CD14-positive monocyte (primary cell): Measurements from ENCODE around the gene NOX5. TPM values are rescaled to one million over a fixed set of nuclear protein-coding genes. Genes with fewer than 3 reads are reported as not detected.

Source experiments
- DNase-seq, 3 donors: peaks; one replicate each; pipeline ENCODE4 v3.0.0-alpha.2; 2011 to 2022
- H2AFZ ChIP-seq: 2 replicates; pipeline ENCODE4 v1.6.0; 2012; ENCODE audit warnings: mild to moderate bottlenecking, low read depth, low read length, inconsistent platforms; ENCODE audit not compliant: insufficient read depth, poor library complexity, severe bottlenecking
- H3K27ac ChIP-seq, 2 donors: 1 replicate in 1 of 2; 2 replicates in 1 of 2; pipeline ENCODE4 v1.5.1; 2012 to 2013; ENCODE audit warnings: low read length in 2 of 2, control low read depth in 1 of 2, inconsistent platforms in 1 of 2, low read depth in 1 of 2, mild to moderate bottlenecking in 1 of 2
- H3K27me3 ChIP-seq, 2 donors: one replicate each; pipeline versions ENCODE4 v1.6.0 to v1.6.1; 2011 to 2013; ENCODE audit warnings: low read length in 2 of 2; ENCODE audit not compliant: control insufficient read depth in 2 of 2, insufficient read depth in 2 of 2
- H3K36me3 ChIP-seq, 2 donors: replicated peaks in 1 of 2; 1 replicate in 1 of 2; 2 replicates in 1 of 2; pipeline versions ENCODE4 v1.5.1 to v1.6.1; 2012 to 2013; ENCODE audit warnings: low read length in 2 of 2, control low read depth in 1 of 2, inconsistent platforms in 1 of 2, mild to moderate bottlenecking in 1 of 2; ENCODE audit not compliant: insufficient read depth in 2 of 2, control insufficient read depth in 1 of 2
- H3K4me1 ChIP-seq, 2 donors: 1 replicate in 1 of 2; 2 replicates in 1 of 2; pipeline versions ENCODE4 v1.5.1 to v1.6.1; 2012 to 2013; ENCODE audit warnings: low read length in 2 of 2, control low read depth in 1 of 2, inconsistent platforms in 1 of 2, mild to moderate bottlenecking in 1 of 2, moderate library complexity in 1 of 2; ENCODE audit not compliant: insufficient read depth in 2 of 2, control insufficient read depth in 1 of 2
- H3K4me2 ChIP-seq: replicated peaks from 2 replicates; pipeline ENCODE3; 2012; ENCODE audit warnings: low read length, moderate library complexity, mild to moderate bottlenecking; ENCODE audit not compliant: poor library complexity, severe bottlenecking; ENCODE audit errors: extremely low read depth
- H3K4me3 ChIP-seq, 3 experiments: fragments of 200-600 bp in 1 of 3; sonication (generic) in 1 of 3; replicated peaks in 1 of 3; 1 replicate in 2 of 3; 2 replicates in 1 of 3; pipeline ENCODE4 v1.5.1; 2011 to 2013; ENCODE audit warnings: low read length in 3 of 3, mild to moderate bottlenecking in 3 of 3, control low read depth in 2 of 3, low read depth in 2 of 3, inconsistent platforms in 1 of 3, moderate library complexity in 1 of 3
- H3K79me2 ChIP-seq: 2 replicates; pipeline ENCODE4 v1.6.0; 2012; ENCODE audit warnings: mild to moderate bottlenecking, control low read depth, inconsistent platforms, low read length, moderate library complexity; ENCODE audit not compliant: insufficient read depth
- H3K9ac ChIP-seq: 2 replicates; pipeline ENCODE4 v1.6.0; 2017; ENCODE audit warnings: low read length, mild to moderate bottlenecking; ENCODE audit not compliant: insufficient read depth, poor library complexity, severe bottlenecking
- H3K9me3 ChIP-seq, 2 donors: replicated peaks in 1 of 2; 1 replicate in 1 of 2; 2 replicates in 1 of 2; pipeline versions ENCODE4 v1.5.1 to v1.6.1; 2012 to 2013; ENCODE audit warnings: low read length in 2 of 2, control low read depth in 1 of 2; ENCODE audit not compliant: control insufficient read depth in 1 of 2, insufficient read depth in 1 of 2
- H4K20me1 ChIP-seq: 2 replicates; pipeline ENCODE4 v1.6.0; 2012; ENCODE audit warnings: mild to moderate bottlenecking, low read length, control low read depth, moderate library complexity; ENCODE audit not compliant: insufficient read depth
- H3K27ac Mint-ChIP-seq, 7 donors: one replicate each; pipeline ENCODE4 v1.8.0; 2020; ENCODE audit warnings: mild to moderate bottlenecking in 7 of 7, mixed read lengths in 7 of 7, moderate library complexity in 6 of 7, inconsistent platforms in 2 of 7
- H3K27me3 Mint-ChIP-seq, 3 donors: one replicate each; pipeline ENCODE4 v1.8.0; 2021 to 2022; ENCODE audit warnings: low read depth in 3 of 3, mild to moderate bottlenecking in 3 of 3, mixed read lengths in 3 of 3, moderate library complexity in 3 of 3, inconsistent platforms in 1 of 3
- H3K36me3 Mint-ChIP-seq, 2 donors: one replicate each; pipeline ENCODE4 v1.8.0; 2020; ENCODE audit warnings: mixed read lengths in 2 of 2, inconsistent platforms in 1 of 2, mild to moderate bottlenecking in 1 of 2
- H3K4me1 Mint-ChIP-seq: one replicate; pipeline ENCODE4 v1.8.0; 2020; ENCODE audit warnings: mild to moderate bottlenecking, mixed read lengths
- H3K4me3 Mint-ChIP-seq, 2 donors: one replicate each; pipeline ENCODE4 v1.8.0; 2020; ENCODE audit warnings: mild to moderate bottlenecking in 2 of 2, mixed read lengths in 2 of 2, moderate library complexity in 1 of 2
- H3K9me3 Mint-ChIP-seq, 7 donors: one replicate each; pipeline ENCODE4 v1.8.0; 2020 to 2022; ENCODE audit warnings: mixed read lengths in 7 of 7, mild to moderate bottlenecking in 6 of 7, moderate library complexity in 6 of 7, inconsistent platforms in 2 of 7
- WGBS: methylation state at CpG from one replicate; pipeline ENCODE4 v1.1.5; 2013; ENCODE audit warnings: missing lambda C conversion rate; ENCODE audit not compliant: insufficient coverage; 5-methylcytosine and 5-hydroxymethylcytosine counted together
- intact Hi-C, 2 donors: fragments of 100-400 bp; cut with micrococcal nuclease; formaldehyde crosslinking; loops; one replicate each; pipeline versions ENCODE4 v1.15.0 to v1.15.1; 2023
- polyA plus RNA-seq, 3 donors: library from polyadenylated mRNA; depleted of rRNA in 1 of 3; unstranded in 2 of 3; stranded (reverse) in 1 of 3; fragments of 300-500 nt in 2 of 3; fragments of >200 nt in 1 of 3; fragmentation: Illumina TruSeq in 2 of 3; gene quantifications; 1 replicate in 2 of 3; 2 replicates in 1 of 3; pipeline ENCODE4 v1.2.3, GENCODE V29; 2012 to 2021
- TF ChIP-seq, protein P1 (sequence below): fragments of 200-600 bp; IDR thresholded peaks from one replicate; pipeline ENCODE4 v1.8.0; 2022; ENCODE audit warnings: antibody characterized with exemption, mild to moderate bottlenecking

The NOX5 gene
- polyA plus RNA-seq, 3 donors = not detected

- no peak overlapping the region for H3K27ac ChIP-seq
- intact Hi-C loops = loop anchor here in 1 of 2 donors (10.0 kb wide), 1 partner anchor 195 kb away; no protein-coding TSS in a partner anchor
- H3K36me3 ChIP-seq = no peaks in the 10 kb centered on the region
- no peak overlapping the region for H3K27ac Mint-ChIP-seq
- H3K27me3 Mint-ChIP-seq = peaks cover 21 to 35% (median 32%) of the 10 kb centered on the region in 3 donors
- H3K4me1 Mint-ChIP-seq = peaks cover 16% of the 10 kb centered on the region
- H3K79me2 ChIP-seq = no peaks in the 10 kb centered on the region
- H3K4me3 ChIP-seq = no peak overlapping the region
- no peaks in the 10 kb centered on the region for H3K36me3 Mint-ChIP-seq
- no peak for DNase-seq
- TF ChIP-seq, protein P1, sequence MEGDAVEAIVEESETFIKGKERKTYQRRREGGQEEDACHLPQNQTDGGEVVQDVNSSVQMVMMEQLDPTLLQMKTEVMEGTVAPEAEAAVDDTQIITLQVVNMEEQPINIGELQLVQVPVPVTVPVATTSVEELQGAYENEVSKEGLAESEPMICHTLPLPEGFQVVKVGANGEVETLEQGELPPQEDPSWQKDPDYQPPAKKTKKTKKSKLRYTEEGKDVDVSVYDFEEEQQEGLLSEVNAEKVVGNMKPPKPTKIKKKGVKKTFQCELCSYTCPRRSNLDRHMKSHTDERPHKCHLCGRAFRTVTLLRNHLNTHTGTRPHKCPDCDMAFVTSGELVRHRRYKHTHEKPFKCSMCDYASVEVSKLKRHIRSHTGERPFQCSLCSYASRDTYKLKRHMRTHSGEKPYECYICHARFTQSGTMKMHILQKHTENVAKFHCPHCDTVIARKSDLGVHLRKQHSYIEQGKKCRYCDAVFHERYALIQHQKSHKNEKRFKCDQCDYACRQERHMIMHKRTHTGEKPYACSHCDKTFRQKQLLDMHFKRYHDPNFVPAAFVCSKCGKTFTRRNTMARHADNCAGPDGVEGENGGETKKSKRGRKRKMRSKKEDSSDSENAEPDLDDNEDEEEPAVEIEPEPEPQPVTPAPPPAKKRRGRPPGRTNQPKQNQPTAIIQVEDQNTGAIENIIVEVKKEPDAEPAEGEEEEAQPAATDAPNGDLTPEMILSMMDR = no peak
- no peak overlapping the region for H3K4me3 Mint-ChIP-seq
- WGBS = no CpG with 5 or more reads among the region's 7 CpGs
- H3K9me3 Mint-ChIP-seq = peaks cover 2 to 10% (median 7%) of the 10 kb centered on the region in 7 donors
- peaks cover 6 to 27% of the 10 kb centered on the region in 2 donors for H3K27me3 ChIP-seq
- H3K9me3 ChIP-seq = peaks cover 0 to 3% of the 10 kb centered on the region in 2 donors
- no peak overlapping the region for H2AFZ ChIP-seq
- peaks cover 5 to 8% of the 10 kb centered on the region in 2 donors for H3K4me1 ChIP-seq
- H3K9ac ChIP-seq = no peak overlapping the region
- H4K20me1 ChIP-seq = no peaks in the 10 kb centered on the region
- H3K4me2 ChIP-seq = no peak overlapping the region
Observed at GRCh38 chr15:69069996-69070395, 55.5 kb downstream of the NOX5 start.

DNA sequence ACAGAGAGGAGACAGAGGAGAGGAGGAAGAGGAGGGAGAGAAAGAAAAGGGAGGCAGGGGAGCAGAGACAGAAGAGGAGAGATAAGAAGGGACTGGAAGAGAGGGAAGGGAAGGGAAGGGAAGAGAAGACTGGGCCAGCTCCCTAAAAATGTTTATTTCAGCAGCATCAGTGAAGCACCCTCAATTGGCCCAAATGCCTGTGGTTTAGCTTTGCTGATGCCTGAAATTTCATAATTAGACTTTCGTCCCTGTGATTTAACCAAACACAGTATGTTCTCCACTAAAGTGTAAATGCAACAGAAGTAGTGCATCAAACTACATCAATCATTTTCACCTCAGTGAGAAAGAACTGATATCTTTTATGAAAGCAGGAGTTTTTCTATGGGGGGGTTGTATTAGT, 55.9 kb downstream of the NOX5 start:
- no peak overlapping the region for H3K4me2 ChIP-seq
- H3K4me3 Mint-ChIP-seq = no peak overlapping the region
- H3K27ac Mint-ChIP-seq = no peak overlapping the region

More for the DNA sequence above, 55.9 kb downstream of the NOX5 start:
- peaks cover 17% of the 10 kb centered on the region for H3K4me1 Mint-ChIP-seq
- Histone ChIP-seq H3K27ac (no peak overlapping the region), H4K20me1 (no peaks in the 10 kb centered on the region), H3K27me3 (peaks cover 6 to 28% of the 10 kb centered on the region in 2 donors), H3K4me1 (peaks cover 5 to 8% of the 10 kb centered on the region in 2 donors), H3K36me3 (no peaks in the 10 kb centered on the region), H3K9ac (no peak overlapping the region), H3K4me3 (no peak overlapping the region), H3K9me3 (peaks cover 0 to 3% of the 10 kb centered on the region in 2 donors), H2AFZ (no peak overlapping the region), H3K79me2 (no peaks in the 10 kb centered on the region)
- WGBS = no CpG with 5 or more reads among the region's 1 CpG
- H3K27me3 Mint-ChIP-seq = peaks cover 22 to 38% (median 34%) of the 10 kb centered on the region in 3 donors
- intact Hi-C loops = no loop called here
- H3K9me3 Mint-ChIP-seq = peaks cover 2 to 10% (median 7%) of the 10 kb centered on the region in 7 donors
- DNase-seq = no peak
- H3K36me3 Mint-ChIP-seq = no peaks in the 10 kb centered on the region
- TF ChIP-seq, protein P1 = no peak
